ENCODE measurements around the gene LRRC75A. TPM values are rescaled to one million over a fixed set of nuclear protein-coding genes. Genes with fewer than 3 reads are reported as not detected.
A peak's percentile ranks its signal among the peaks of the same experiment; 100 is the strongest.

Gene LRRC75A
- total RNA-seq, 1 experiment from 2014 or later: 10.1 TPM

- Histone ChIP-seq H4K20me1 (ENCODE audit: control insufficient read depth, insufficient read depth, insufficient read length) (no peaks in the 10 kb centered on the region), H3K9ac (ENCODE audit: extremely low read depth, insufficient read length, low read length) (no peak overlapping the region), H3K4me1 (ENCODE audit: insufficient read depth, low read length) (0 out of 2 replicates have a peak, but pooled peaks cover 4% of the 10 kb centered on the region), H4K5ac (ENCODE audit: insufficient read length, low read depth, low read length) (no peak overlapping the region), H2BK12ac (ENCODE audit: insufficient read length, low read depth, low read length) (no peak overlapping the region), H3K14ac (ENCODE audit: insufficient read depth, low read length) (no peak overlapping the region), H3K4me2 (ENCODE audit: insufficient read depth, insufficient read length, low read length) (no peak overlapping the region), H3K9me3 (ENCODE audit: control insufficient read depth, low read depth, low read length) (no peaks in the 10 kb centered on the region), H2AK5ac (ENCODE audit: insufficient read length, low read length) (no peak overlapping the region), H3K56ac (ENCODE audit: insufficient read length, low read depth, low read length) (no peak overlapping the region), H2BK5ac (ENCODE audit: insufficient read length, low read length) (no peak overlapping the region), H3T11ph (ENCODE audit: low read length) (no peak overlapping the region), H3K27ac (ENCODE audit: insufficient read length, low read depth, low read length) (no peak overlapping the region), H3K23me2 (ENCODE audit: insufficient read length, low read depth, low read length, poor library complexity, severe bottlenecking) (peaks cover 9% of the 10 kb centered on the region), H3K18ac (ENCODE audit: insufficient read length, low read depth, low read length) (no peak overlapping the region), H3K4ac (ENCODE audit: low read depth, low read length) (no peak overlapping the region), H2BK15ac (ENCODE audit: low read depth, low read length) (no peak overlapping the region), H3K23ac (ENCODE audit: insufficient read length, low read depth, low read length) (no peak overlapping the region), H3K79me2 (ENCODE audit: insufficient read depth, low read length) (peaks cover 5% of the 10 kb centered on the region; the same call in 1 of the 2 replicates), H4K91ac (ENCODE audit: insufficient read length, low read depth, low read length) (no peak overlapping the region), H2AFZ (ENCODE audit: low read length) (no peak overlapping the region), H2BK120ac (ENCODE audit: low read depth, low read length, poor library complexity, severe bottlenecking) (no peak overlapping the region), H2BK20ac (ENCODE audit: low read depth, low read length, poor library complexity, severe bottlenecking) (no peak overlapping the region), H4K8ac (replicated peaks; ENCODE audit: insufficient read length, low read depth, low read length) (no peak overlapping the region), H3K27me3 (ENCODE audit: insufficient read depth, low read length) (no peaks in the 10 kb centered on the region), H3K79me1 (ENCODE audit: insufficient read depth, low read depth, low read length, poor library complexity, severe bottlenecking) (peaks cover 9% of the 10 kb centered on the region)
- peak; percentile 45 for DNase-seq
- no CpG with 5 or more reads among the region's 1 CpG for WGBS (ENCODE audit: extremely low coverage, insufficient read length, low lambda C conversion rate)
- H3K36me3 Mint-ChIP-seq (ENCODE audit: insufficient read depth in 1 of 3, low read depth in 3 of 3): peaks cover 48 to 75% (median 66%) of the 10 kb centered on the region in 3 experiments
- H3K4me3 Mint-ChIP-seq: peak overlapping the region; percentile 53 to 99
- H3K9me3 Mint-ChIP-seq: peaks cover 0 to 2% of the 10 kb centered on the region in 2 experiments; a peak in 1 of 5 replicates
- H3K4me1 Mint-ChIP-seq: peaks cover 42 to 55% of the 10 kb centered on the region in 2 experiments
- H3K27ac Mint-ChIP-seq: peak overlapping the region in 2 of 3 experiments; percentile 94 to 95; a peak in 4 of 7 replicates
- no peak for TF ChIP-seq CTCF (conservative IDR thresholded peaks at IDR 0.05)
- H3K27me3 Mint-ChIP-seq (ENCODE audit: low read depth): peaks cover 5% of the 10 kb centered on the region
Measured at GRCh38 chr17:16442141-16442540, 49.9 kb downstream of the LRRC75A start.
